Chondrocyte (in vitro differentiated cells): ENCODE results near the gene CBLB. TPM values are rescaled to one million over a fixed set of nuclear protein-coding genes. Genes with fewer than 3 reads are reported as not detected.

Experiments used
- DNase-seq: peaks from one replicate; pipeline ENCODE4 v3.0.0; 2021; ENCODE audit warnings: mixed read lengths, low spot score
- H3K27ac Mint-ChIP-seq: one replicate; pipeline ENCODE4 v1.8.0; 2021; ENCODE audit warnings: mild to moderate bottlenecking, moderate library complexity, mixed read lengths; ENCODE audit not compliant: unreplicated experiment
- H3K27me3 Mint-ChIP-seq: 2 replicates; pipeline ENCODE4 v1.8.0; 2021; ENCODE audit warnings: low read depth, mixed read lengths
- H3K36me3 Mint-ChIP-seq: 2 replicates; pipeline ENCODE4 v1.8.0; 2021; ENCODE audit warnings: low read depth, mixed read lengths
- H3K4me1 Mint-ChIP-seq: 2 replicates; pipeline ENCODE4 v1.8.0; 2021; ENCODE audit warnings: low read depth, mild to moderate bottlenecking, mixed read lengths
- H3K4me3 Mint-ChIP-seq: one replicate; pipeline ENCODE4 v1.8.0; 2021; ENCODE audit warnings: mild to moderate bottlenecking, moderate library complexity, mixed read lengths; ENCODE audit not compliant: unreplicated experiment
- H3K9me3 Mint-ChIP-seq: 2 replicates; pipeline ENCODE4 v1.8.0; 2021; ENCODE audit warnings: low read depth, mixed read lengths
- CTCF ChIP-seq: fragments of 200-600 bp; sonication (generic); IDR thresholded peaks from 2 replicates; pipeline ENCODE4 v1.5.0; 2021; ENCODE audit warnings: antibody characterized with exemption, mild to moderate bottlenecking, moderate library complexity
- total RNA-seq: library from RNA; stranded (reverse); gene quantifications from 3 replicates; pipeline ENCODE4 v1.2.1, GENCODE V29; 2021

CBLB gene
- total RNA-seq, 1 donor from 2014 or later, result 25.0 TPM

- no peaks in the 10 kb centered on the region for H3K9me3 Mint-ChIP-seq
- peaks cover 2% of the 10 kb centered on the region for H3K36me3 Mint-ChIP-seq
- no peak overlapping the region for H3K4me3 Mint-ChIP-seq
- no peak for DNase-seq
- no peaks in the 10 kb centered on the region for H3K27me3 Mint-ChIP-seq
- peaks cover 40% of the 10 kb centered on the region for H3K4me1 Mint-ChIP-seq
- no peak overlapping the region for H3K27ac Mint-ChIP-seq
- TF ChIP-seq CTCF, result no peak
Observed at GRCh38 chr3:105862217-105862616, 6.6 kb downstream of the CBLB start.

GRCh38 chr3:105860641-105861040, 8.2 kb downstream of the CBLB start:
- peaks cover 2% of the 10 kb centered on the region for H3K36me3 Mint-ChIP-seq
- no peak overlapping the region for H3K4me3 Mint-ChIP-seq
- no peak for DNase-seq
- TF ChIP-seq CTCF, result no peak
- H3K27ac Mint-ChIP-seq, result no peak overlapping the region
- no peaks in the 10 kb centered on the region for H3K27me3 Mint-ChIP-seq
- no peaks in the 10 kb centered on the region for H3K9me3 Mint-ChIP-seq
- H3K4me1 Mint-ChIP-seq, result peaks cover 24% of the 10 kb centered on the region

- no peaks in the 10 kb centered on the region for H3K9me3 Mint-ChIP-seq
- no peak for TF ChIP-seq CTCF
- H3K27ac Mint-ChIP-seq, result no peak overlapping the region
- H3K36me3 Mint-ChIP-seq, result peaks cover 7% of the 10 kb centered on the region
- H3K4me1 Mint-ChIP-seq, result peaks cover 8% of the 10 kb centered on the region
- no peak for DNase-seq
- no peaks in the 10 kb centered on the region for H3K27me3 Mint-ChIP-seq
- no peak overlapping the region for H3K4me3 Mint-ChIP-seq
Observed at GRCh38 chr3:105858017-105858416, 10.8 kb downstream of the CBLB start.

- peaks cover 7% of the 10 kb centered on the region for H3K36me3 Mint-ChIP-seq
Observed at GRCh38 chr3:105857601-105858000, 11.2 kb downstream of the CBLB start.

GRCh38 chr3:105856605-105857004, 12.2 kb downstream of the CBLB start:
- DNase-seq, result no peak
- H3K36me3 Mint-ChIP-seq, result peaks cover 7% of the 10 kb centered on the region
- H3K9me3 Mint-ChIP-seq, result no peaks in the 10 kb centered on the region
- H3K27ac Mint-ChIP-seq, result no peak overlapping the region
- no peak overlapping the region for H3K4me3 Mint-ChIP-seq
- H3K4me1 Mint-ChIP-seq, result peaks cover 8% of the 10 kb centered on the region
- no peak for TF ChIP-seq CTCF
- H3K27me3 Mint-ChIP-seq, result no peaks in the 10 kb centered on the region

More at GRCh38 chr3:105857601-105858000, 11.2 kb downstream of the CBLB start:
- Mint-ChIP-seq H3K4me1 (peaks cover 8% of the 10 kb centered on the region), H3K4me3 (no peak overlapping the region), H3K9me3 (no peaks in the 10 kb centered on the region), H3K27me3 (no peaks in the 10 kb centered on the region), H3K27ac (no peak overlapping the region)
- no peak for DNase-seq
- no peak for TF ChIP-seq CTCF
